IPS DF 4.7 (cell line): ENCODE data around the gene UNC5C.

Experiments used
- DNase-seq: peaks from one replicate; pipeline ENCODE4 v3.0.0-alpha.2; 2013; ENCODE audit warnings: low spot score; ENCODE audit errors: extremely low read depth

UNC5C gene

DNA sequence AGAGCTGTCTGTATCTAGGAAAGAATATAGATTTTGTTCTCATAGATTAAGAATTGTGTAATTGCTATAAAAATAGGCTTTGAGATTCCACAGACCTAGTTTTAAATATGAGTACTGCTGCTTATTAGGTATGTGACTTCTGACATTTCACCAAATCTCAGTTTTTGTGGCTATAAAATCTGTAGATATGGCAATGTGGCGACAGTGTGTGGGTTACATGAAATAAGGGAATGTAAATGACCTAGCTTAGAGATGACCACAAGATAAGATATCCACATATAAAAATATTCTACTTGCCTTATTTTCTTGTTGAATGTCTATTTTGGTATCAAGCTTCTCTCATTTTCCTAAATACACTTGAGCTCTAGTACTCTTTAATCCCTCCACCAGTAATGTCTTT, 193.8 kb downstream of the UNC5C start:
- no peak for DNase-seq

DNA sequence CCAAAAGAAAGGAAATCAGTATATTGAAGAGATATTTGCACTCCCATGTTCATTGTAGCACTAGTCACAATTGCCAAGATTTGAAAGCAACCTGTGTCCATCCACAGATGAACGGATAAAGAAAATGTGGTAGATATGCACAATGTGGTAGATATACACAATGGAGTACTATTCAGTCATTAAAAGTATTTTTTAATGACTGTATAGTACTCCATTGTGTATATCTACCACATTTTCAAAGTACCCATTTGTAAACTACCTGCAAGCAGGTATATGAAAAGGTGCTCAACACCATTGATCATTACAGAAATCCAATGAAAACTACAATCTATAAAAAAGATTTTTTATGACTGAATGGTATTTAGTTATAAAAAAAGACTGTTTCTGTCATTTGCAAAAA, 200.4 kb downstream of the UNC5C start:
- no peak for DNase-seq

GRCh38 chr4:95343235-95343634, 205.5 kb downstream of the UNC5C start:
- no peak for DNase-seq

GRCh38 chr4:95340191-95340590, 208.6 kb downstream of the UNC5C start:
- no peak for DNase-seq

- no peak for DNase-seq
These were observed 223.1 kb downstream of the UNC5C start for GRCh38 chr4:95325665-95326064.

DNA sequence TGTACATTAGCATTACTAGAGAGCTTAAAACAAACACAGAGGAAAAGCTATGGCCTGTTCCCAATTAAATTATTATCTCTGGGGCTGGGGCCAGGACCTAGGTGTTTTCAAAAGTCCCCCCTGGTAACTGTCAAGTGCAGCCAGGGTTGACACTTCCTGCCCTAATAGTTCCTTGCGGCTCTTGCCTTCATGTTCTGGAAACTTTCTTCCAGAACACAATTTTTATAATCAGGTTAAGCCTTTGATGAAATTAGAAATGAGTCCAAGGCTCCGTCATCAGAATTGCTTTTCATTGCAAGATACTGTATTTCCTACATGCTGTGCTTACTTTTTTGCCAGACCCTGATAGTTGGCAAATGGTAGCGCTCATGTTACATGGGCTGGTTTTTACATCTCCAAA, 229.6 kb downstream of the UNC5C start:
- no peak for DNase-seq

DNA sequence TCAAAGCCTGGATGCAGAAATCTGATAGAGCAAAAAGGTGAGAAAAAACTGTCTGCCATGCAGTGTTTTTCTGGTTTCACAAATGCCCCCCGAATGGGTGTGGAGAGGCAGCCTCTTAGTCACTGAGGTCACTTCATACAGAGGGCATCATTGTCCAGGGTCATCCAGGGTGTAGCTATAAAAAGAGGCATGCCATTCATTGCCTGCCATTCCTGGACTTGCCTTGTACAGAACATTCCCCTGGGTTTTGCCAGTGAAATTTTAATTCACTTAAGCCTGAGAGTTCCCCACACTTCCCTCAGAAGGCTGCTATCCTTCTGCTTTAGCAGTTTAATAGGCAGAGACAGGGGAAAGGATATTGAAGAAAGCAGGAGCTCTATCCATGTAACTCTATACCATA, 230.3 kb downstream of the UNC5C start:
- DNase-seq, result no peak

DNA sequence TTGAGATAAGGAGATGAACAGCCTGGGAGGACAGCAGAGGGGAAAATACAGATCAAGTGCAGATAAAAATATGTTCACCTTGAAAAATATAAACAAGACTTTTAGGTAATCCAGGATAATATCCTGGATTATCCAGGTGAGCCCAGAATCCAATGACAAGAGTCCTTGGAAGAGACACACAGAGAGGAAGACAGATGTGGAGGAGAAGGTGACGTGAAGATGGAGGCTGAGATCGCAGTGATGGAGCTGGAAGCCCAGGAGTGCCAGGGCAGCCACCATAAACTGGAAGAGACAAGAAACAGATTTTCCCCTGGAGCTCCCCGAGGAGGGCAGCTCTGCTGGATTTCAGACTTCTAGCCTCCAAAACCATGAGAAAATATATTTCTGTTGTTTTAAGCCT, 230.7 kb downstream of the UNC5C start:
- DNase-seq, result no peak

- no peak for DNase-seq
These were observed 231.5 kb downstream of the UNC5C start for GRCh38 chr4:95317085-95317793.

GRCh38 chr4:95314573-95314972, 234.2 kb downstream of the UNC5C start:
- no peak for DNase-seq

DNA sequence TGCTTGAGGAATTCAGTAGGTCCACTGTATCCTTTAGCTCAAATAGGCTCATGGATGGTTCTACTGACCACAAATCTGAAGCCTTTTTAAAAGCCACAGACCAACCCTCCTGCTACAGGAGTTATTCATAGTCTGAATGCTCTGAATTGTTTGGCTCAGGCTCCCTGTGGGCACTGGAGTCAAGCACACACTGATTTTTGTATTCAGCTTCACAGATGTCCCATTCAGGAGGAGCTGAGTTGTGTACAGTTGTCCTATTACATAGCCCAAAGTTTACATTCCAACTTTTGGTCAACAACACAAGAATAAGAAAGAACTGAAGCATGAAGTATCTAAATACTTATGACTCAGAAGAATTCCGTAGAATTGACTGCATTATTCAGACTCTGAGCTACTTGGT, 243.9 kb downstream of the UNC5C start:
- DNase-seq, result no peak

DNA sequence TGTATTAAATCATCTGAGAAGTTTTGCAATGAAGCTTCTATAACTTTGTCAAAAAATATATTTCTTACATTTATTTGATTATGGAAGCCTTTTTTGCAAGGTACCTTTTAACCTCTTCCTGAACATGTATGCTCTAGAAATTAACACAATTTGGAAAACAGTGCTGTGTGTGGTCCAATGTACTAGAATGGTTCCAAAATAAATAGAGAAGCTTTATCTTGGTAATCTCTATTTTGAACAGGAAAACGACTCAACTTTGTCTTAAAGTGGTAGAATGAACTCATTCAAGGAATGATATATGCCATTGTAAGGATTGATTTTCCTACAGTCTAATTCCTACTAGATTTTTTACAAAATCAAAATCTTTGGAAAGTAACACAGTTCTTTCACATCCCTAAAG, 248.5 kb downstream of the UNC5C start:
- no peak for DNase-seq

DNA sequence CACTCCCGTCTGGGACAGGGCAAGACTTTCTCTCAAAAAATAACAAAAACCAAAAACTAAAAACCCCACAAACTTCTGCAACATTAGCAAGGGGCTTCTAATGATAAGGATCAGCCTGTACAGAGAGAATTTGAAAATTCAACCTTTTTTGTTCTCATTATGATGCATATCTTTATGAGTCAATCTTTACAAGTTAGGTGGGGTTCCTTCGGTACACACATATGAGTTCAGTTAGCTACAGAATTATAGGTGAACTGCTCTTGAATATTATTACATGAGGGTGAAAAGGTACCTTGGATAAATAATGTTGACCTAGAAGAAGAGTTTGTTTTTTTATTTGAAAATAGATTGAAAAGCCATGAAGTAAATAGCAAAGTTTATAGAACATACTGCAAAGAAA, 252.7 kb downstream of the UNC5C start:
- no peak for DNase-seq

GRCh38 chr4:95295157-95295556, 253.6 kb downstream of the UNC5C start:
- no peak for DNase-seq

DNA sequence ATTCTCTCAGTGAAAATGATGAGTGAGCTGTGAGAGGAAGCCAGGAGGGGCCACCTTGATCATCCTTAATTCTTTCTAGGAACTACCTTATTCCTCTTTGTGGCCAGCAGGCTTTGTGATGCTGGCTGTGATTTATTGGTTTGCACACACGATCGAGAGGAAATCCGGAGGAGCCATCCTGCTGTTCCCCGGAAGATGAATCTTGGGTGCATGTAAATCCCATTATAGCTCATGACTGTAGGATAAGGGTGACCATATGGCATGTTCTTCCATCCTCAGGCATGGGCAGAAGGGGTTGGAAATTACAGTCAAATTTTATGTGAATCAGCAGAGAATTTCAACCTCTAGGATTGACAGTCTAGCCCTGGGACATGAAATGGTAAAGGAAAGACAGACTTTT, 254.5 kb downstream of the UNC5C start:
- no peak for DNase-seq

DNA sequence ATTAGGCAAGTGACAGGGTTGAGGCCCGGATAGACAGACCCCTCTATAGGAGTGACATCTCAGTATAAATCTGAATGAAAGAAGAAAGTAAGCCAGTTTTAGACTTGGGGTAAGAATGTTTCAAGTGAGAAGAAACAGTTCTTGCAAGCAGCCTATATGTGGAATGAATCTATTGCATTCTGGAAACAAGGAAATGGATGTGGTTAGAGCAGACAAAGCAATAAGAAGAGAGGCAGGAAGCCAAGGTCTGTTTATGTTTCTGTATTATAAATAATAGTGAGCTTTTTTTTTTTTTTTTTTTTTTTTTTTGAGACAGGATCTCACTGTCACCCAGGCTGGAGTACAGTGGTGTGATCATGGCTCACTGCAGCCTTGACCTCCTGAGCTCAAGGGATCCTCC, 255.8 kb downstream of the UNC5C start:
- no peak for DNase-seq

GRCh38 chr4:95290702-95291101, 258.1 kb downstream of the UNC5C start:
- no peak for DNase-seq

DNA sequence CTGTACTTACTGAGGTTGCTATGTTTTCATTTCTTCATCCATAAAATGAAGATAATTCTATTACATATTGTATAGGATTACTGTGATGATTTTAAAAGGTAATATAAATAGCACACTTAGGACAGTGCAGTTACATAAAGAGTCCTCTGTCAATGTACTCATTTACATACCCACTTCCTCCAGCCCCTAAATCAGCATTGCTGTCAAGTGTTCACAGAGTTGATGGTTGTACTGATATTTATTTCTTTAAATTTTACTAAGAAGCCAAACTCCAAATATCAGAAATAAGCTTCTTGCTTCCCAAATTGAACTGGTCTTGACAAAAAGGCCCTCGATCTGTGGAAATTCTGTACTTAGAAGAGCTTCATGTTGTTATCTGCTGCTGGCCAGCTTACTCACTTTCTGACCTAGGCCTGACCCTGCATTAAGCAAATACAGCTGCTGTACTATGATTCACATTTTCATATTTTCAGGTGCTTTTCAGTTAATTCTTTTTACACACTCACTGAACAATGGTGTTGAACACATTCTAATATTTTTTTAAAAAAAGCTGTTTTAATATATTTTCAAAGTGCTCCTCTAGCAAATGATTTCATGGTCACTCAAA, 259.6 kb downstream of the UNC5C start:
- no peak for DNase-seq

DNA sequence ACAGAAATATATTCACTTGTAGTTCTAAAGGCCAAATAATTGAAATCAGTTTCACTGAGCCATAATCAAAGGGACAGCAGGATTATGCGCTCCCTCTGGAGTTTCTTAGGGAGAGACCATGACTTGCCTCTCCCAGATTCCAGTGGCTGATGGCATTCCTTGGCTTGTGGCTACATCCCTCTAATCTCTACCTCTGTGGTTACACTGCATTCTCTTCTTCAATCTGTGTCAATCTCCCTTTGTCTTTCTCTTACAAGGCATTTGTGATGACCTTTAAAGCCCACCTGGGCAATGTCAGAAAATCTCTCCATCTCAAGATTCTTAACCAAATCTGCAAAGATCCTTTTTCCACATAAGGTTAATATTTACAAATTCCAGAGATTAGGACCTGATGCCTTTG, 260.2 kb downstream of the UNC5C start:
- DNase-seq, result no peak

DNA sequence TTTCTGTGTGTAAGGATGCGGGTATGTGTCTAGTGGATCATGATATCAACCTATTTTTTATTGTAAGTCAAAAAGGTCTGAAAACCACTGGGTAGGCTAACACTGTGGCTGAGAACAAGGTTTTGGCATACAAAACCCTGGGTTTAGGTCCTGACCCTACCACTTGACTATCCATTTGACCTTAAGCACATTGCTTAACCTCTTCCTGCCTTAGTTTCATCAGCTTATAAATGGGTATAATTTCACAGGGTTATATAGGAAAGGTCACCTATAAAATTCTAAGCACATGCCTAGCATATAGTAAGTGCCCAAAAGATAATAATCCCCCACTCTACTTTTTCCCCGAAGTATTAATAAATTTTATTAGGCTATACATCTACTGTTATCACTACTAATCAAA, 263.0 kb downstream of the UNC5C start:
- DNase-seq, result no peak

DNA sequence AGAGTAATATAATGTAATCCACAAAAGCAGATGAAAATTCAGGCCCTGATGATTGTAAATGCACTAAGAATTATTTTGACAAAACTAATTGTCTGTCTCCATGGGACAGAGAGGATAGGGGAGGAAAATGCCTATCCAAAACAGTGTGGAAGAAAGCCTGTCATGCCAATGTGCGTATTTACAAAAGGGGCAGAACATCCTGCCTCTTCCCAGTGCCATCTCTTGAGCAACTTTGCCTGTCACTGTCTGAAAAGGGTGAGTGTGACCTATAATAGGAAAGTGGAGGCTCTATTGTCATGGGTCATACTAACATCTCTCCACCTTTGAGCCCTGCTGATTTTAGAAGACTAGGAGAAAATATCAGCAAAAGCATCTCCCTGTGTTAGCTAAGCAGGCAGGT, 264.1 kb downstream of the UNC5C start:
- no peak for DNase-seq

GRCh38 chr4:95283320-95283719, 265.5 kb downstream of the UNC5C start:
- no peak for DNase-seq

- DNase-seq, result no peak
These were observed 276.0 kb downstream of the UNC5C start for GRCh38 chr4:95272797-95273196.

DNA sequence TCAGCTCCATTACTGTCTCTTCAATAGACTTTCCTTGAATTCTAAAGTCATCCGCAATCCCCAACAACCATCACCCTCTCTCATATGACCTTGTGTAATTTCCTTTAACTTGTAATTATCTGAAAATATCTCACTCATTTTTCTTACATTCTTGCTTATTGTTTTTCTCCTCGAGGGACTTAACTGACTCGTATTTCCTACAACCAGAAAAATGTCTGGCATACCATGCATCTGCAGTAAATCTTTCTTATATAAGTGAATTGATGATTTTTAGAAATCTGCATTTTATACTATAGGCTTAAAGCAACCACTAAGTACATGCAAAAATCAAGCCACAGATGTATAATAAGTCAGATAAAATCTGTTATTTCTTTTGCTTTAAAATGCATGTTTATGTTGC, 276.7 kb downstream of the UNC5C start:
- DNase-seq, result no peak
